NCI-H345 (cell line): ENCODE measurements around the gene EGR4.

ENCODE experiments used
- DNase-seq: peaks from one replicate; lab custom pipeline; 2025; lab: John Stamatoyannopoulos, UW

EGR4 gene

DNA sequence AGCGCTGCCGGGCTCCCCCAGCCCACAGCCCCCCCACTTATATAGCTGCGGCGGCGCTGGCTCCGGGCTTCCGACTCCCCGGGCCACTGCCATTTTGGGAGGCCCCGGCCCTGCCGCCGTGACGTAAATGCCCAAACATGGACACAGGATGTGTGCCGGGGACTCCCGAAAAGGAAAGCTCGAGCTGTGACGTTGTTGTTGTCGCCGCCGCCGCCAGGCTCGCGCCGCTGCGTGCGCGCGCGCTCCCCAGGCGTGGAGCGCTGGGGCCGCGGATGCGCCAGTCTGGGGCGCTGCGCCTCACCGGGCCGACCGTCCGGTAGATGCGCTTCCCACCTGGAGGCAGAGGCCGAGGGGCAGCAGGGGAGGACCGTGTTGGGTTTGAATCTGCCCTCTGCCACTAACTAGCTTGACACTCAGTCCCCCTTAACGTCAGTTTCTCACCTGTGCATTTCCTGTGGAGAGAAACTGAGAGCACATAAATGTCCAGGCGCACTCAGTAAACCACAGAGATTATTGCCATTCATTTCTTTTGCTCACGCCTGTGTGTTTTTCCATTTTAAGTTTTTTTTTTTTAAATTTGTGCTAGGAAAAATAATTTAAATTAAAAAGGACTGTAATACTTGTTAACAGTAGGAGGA lies at the start of gene EGR4:
Gene EGR4 (minus strand): TSS at position 15 of the 638 bp plus-strand sequence. CDS start 231 bp downstream, outside the sequence.
- DNase-seq, result peak; percentile 83

DNA sequence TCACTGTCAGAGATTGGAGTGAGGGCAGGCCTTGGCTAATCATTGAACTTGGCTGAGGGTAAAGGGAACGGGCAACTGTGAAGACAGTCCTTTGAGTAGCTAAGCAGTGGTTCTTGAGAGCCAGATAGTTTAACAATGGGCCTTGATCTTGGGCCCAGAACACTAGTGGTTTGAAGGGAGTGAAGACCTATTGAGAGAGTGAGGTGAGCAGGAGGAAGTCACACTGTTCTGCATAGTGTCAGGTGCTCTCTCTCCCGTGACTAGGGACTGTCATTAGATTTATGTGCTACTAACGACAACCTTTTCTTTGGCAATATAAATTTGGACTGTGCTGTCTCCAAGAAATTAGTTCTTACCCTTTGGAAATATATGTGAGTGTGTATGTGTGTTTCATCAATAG lies 47.7 kb upstream of the EGR4 start:
- no peak for DNase-seq

DNA sequence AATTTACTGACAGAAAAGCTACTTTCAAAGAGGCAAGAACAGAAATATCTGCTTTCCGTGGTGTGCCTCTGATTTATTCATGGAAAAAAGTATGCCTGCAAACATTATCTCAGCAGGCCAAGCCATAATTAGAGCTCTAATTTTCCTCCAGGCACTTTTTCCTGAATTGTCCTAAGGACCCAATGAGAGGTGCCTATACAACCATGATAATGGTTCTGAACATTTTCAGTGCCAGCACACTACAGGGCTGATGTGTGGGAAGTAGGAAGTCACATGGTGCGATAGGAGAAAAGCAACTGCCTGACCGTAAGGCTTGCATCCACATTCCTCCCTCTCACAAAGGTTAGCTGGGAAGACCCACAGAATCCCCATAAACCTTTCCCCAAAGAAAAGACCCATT lies 45.9 kb upstream of the EGR4 start:
- no peak for DNase-seq

GRCh38 chr2:73337828-73338227 lies 44.5 kb upstream of the EGR4 start:
- no peak for DNase-seq

DNA sequence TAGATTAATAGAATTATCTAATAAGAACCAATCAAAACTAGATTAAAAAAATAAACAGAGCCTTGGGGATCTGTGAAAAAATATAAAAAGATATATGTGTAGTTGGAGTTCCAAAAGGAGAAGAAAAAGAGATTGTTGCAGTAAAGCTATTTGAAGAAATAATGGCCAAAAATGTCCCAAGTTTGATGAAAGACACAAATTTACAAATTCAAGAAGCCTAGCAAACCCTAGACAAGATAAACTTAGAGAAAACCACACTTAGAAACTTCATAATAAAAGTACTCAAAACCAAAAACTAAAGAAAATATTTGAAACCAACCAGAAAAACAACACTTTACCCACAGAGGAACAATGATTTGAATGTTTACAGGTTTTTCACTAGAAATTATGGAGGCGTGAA lies 41.3 kb upstream of the EGR4 start:
- no peak for DNase-seq

DNA sequence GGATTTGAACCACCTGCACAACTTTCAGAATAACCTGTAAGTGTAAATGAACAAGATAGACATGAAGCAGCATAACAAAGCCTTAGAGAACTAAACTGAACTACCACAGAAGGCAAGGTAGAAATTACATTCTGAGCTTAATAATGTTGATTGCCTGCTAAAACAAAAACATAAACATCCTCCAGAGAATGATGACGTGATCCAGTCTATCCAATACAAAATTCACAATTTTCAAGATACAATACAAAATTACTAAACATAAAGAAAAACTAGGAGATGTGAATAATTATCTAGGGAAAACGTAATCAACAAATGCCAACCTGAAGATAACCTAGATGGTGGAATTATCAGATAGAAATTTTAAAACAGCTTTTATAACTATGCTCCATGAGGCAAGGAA lies 40.7 kb upstream of the EGR4 start:
- no peak for DNase-seq

- peak; percentile 38 for DNase-seq
Measured at GRCh38 chr2:73333564-73333963, 40.2 kb upstream of the EGR4 start.

DNA sequence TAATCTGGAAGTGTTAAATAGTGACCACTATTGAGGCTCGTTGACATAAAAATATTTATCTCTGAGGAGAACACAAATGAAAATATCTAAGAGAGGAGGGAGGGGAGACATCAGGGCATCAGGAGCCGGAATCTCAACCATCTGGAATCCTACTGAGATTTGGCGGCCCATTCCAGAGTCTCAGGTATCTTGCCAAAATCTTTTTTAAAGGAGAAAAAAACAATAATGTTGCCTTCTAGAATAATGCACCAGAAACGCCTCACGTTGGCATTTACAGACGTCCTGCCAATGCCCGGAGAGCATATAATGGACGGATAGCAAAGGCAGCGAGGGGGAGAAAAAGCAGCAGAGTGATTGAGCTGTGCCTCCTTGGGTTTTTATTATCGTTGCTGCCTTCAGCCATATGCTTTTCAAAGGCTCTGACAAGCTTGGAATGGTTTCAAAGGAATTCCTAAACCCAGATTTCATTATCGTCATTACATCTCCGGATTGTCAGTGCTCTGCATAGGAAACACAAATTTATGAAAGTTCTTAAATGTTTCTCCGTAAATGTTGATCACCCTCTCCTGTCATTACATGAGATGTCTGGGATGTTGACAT lies 30.9 kb upstream of the EGR4 start:
- DNase-seq, result no peak

DNA sequence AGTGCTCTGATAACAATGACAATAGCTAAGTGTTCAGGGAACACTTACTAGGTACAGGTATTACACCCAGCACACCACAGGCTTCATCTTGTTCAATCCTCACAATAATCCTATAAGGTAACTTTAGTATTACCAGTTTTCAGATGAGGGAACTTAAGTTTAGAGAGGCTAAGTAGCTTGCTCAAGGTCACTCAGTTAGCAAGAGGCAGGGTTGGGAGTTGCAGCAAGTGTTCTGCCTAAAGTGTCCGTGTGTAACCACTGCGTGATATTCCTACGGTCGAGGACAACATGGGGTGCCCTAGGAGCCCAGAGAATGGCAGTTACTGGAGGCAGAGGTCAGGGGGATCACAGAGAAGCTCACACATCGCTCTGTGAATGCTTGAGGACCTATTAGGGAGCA lies 30.2 kb upstream of the EGR4 start:
- DNase-seq, result no peak

GRCh38 chr2:73314441-73314840 lies 21.1 kb upstream of the EGR4 start:
- DNase-seq, result no peak

DNA sequence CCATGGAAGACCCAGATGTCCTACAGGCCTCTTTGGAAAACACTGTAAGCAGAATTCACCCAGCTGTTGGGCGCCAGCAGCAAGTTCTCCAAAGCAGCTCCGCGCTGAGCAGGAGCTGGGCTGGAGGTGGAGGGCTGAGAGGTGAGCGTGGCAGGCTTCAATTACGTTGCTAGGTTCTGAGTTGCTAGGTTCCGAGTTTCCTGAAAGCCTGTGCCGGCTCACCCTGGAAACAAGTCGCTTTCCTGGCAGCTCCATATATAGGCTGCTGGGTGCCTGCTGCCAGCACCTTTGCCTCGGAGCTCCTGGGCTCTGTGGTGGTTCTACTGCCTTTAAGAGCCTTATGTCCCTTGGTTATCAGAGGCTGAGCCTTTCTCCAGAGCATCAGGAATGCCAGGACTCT lies 14.4 kb upstream of the EGR4 start:
- DNase-seq, result no peak

- DNase-seq, result no peak
Measured at GRCh38 chr2:73301636-73302035, 8.3 kb upstream of the EGR4 start.

- no peak for DNase-seq
Measured at GRCh38 chr2:73300926-73301325, 7.6 kb upstream of the EGR4 start.

- DNase-seq, result no peak
Measured at GRCh38 chr2:73297586-73297985, 4.2 kb upstream of the EGR4 start.

DNA sequence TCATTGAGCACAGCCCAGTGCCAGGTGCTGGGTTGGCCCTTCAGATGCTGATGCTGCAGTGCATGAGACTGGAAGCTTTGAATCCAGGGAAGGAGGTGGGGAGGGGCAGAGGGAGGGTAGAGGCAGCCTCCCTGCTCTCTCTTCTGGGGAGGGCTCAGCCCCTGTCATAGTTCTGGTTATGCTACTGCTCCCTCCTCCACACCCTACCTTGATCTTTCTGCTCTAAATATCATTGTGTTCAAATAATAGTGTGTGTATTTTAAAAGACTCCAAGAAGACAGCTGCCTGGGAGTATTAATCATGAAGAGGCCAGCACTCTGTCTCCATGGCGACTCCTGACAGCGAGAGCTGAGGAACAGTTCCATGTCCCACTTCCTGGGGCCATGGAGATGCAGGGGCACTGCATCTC lies 3.8 kb upstream of the EGR4 start:
- peak; percentile 25 for DNase-seq

- no peak for DNase-seq
Measured at GRCh38 chr2:73295751-73296400, 2.5 kb upstream of the EGR4 start.

GRCh38 chr2:73294239-73294638 lies 891 bp upstream of the EGR4 start:
- no peak for DNase-seq

GRCh38 chr2:73292906-73293533 lies 328 bp downstream of the EGR4 start:
- DNase-seq, result no peak

GRCh38 chr2:73292316-73292905 lies 937 bp downstream of the EGR4 start:
- peak; percentile 21 for DNase-seq

DNA sequence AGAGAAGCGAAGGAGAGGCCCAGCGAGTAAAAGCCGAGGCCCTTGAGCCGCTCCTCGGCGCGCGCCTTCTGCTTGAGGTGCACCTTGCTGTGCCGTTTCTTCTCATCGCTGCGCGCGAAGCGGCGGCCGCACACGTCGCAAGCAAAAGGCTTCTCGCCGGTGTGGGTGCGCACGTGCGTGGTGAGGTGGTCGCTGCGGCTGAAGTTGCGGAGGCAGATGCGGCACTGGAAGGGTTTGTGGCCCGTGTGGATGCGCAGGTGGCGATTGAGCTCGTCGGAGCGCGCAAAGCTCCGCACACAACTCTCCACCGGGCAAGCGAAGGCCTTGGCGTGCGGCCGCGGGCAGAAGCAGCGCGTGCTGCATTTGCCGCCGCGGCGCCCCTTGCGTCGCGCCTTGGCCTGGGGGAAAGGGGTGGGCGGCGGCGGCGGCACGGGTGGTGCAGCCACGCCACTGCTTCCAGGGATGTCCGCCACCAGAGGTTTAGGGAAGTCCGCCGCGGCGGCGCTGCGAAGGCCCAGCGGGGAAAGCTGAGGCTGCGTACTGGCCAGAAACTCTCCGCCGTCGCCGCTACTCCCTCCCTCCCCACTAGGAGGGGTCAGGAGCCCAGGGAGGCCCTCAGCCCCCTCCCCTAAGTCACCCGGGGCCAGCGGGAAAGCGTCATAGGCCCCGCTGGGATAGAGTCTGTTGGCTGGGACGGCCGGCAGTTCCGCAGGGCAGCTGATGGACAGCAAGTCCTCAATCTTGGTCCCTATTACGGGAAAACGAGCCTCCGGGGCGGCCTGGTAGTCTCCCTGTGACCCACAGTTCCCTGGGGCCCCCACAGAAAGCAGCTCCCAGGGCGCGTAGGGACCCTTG lies 1.7 kb downstream of the EGR4 start:
- DNase-seq, result peak; percentile 23

GRCh38 chr2:73291093-73291460 lies 2.3 kb downstream of the EGR4 start:
- no peak for DNase-seq
